OCI-LY7 (cell line): Measurements from ENCODE around the gene P4HTM. TPM values are rescaled to one million over a fixed set of nuclear protein-coding genes. Genes with fewer than 3 reads are reported as not detected.

ENCODE experiments used
- BruUV-seq: library from RNA; stranded (reverse); fragments of 400-500 nt; replicated peaks from 2 replicates; lab custom pipeline; 2021; lab: Mats Ljungman, UMichigan
- CTCF ChIA-PET: fragments of 300-600 bp; sonication (Branson Sonifier 250); formaldehyde crosslinking; loops from one replicate; lab custom pipeline; 2022; ENCODE audit warnings: antibody characterized with exemption; ENCODE audit not compliant: unreplicated experiment; lab: Charles Lee
- POLR2A ChIA-PET: fragments of 300-600 bp; sonication (Branson Sonifier 250); formaldehyde crosslinking; loops from one replicate; lab custom pipeline; 2022; ENCODE audit warnings: antibody characterized with exemption; lab: Charles Lee
- DNase-seq: peaks from one replicate; pipeline ENCODE4 v3.0.0-alpha.2; 2015; ENCODE audit warnings: low spot score
- H2AFZ ChIP-seq: fragments of 200-600 bp; sonication (generic), shearing (Covaris generic); 2 replicates; pipeline ENCODE4 v1.6.1; 2014; ENCODE audit warnings: mild to moderate bottlenecking, antibody characterized with exemption, low read length, moderate library complexity
- H3K27ac ChIP-seq: fragments of 200-600 bp; sonication (generic); 2 replicates; pipeline ENCODE4 v1.5.1; 2014; ENCODE audit warnings: mixed run types, low read depth, mild to moderate bottlenecking, moderate library complexity, low read length, inconsistent platforms; ENCODE audit not compliant: poor library complexity, severe bottlenecking
- H3K36me3 ChIP-seq: fragments of 200-600 bp; sonication (generic); 2 replicates; pipeline ENCODE4 v1.6.1; 2014; ENCODE audit warnings: mild to moderate bottlenecking, antibody characterized with exemption, low read length, moderate library complexity, mixed read lengths; ENCODE audit not compliant: insufficient read depth
- H3K4me1 ChIP-seq: fragments of 200-600 bp; sonication (generic); 2 replicates; pipeline ENCODE4 v1.5.1; 2014; ENCODE audit warnings: mild to moderate bottlenecking, low read length; ENCODE audit not compliant: insufficient read depth, poor library complexity, severe bottlenecking
- H3K4me2 ChIP-seq: fragments of 200-600 bp; sonication (generic); 2 replicates; pipeline ENCODE4 v1.6.1; 2014; ENCODE audit warnings: mild to moderate bottlenecking, low read length
- H3K4me3 ChIP-seq: fragments of 200-600 bp; sonication (generic); 2 replicates; pipeline ENCODE4 v1.5.1; 2014; ENCODE audit warnings: mild to moderate bottlenecking, low read depth, low read length; ENCODE audit not compliant: poor library complexity, severe bottlenecking
- H3K79me2 ChIP-seq: fragments of 200-600 bp; sonication (generic); 2 replicates; pipeline ENCODE4 v1.6.1; 2016; ENCODE audit warnings: low read depth, mild to moderate bottlenecking, low read length, moderate library complexity, mixed read lengths; ENCODE audit not compliant: insufficient read depth
- H3K9me2 ChIP-seq: fragments of 200-600 bp; sonication (generic); 2 replicates; pipeline ENCODE4 v1.6.1; 2016; ENCODE audit warnings: mild to moderate bottlenecking, low read length, mixed read lengths; ENCODE audit not compliant: insufficient read depth
- H3K9me3 ChIP-seq: fragments of 200-600 bp; sonication (generic); 2 replicates; pipeline ENCODE4 v1.6.1; 2014; ENCODE audit warnings: mild to moderate bottlenecking, mixed run types, low read length, mixed read lengths
- H4K20me1 ChIP-seq: fragments of 200-600 bp; sonication (generic); 2 replicates; pipeline ENCODE4 v1.6.1; 2014; ENCODE audit warnings: mild to moderate bottlenecking, antibody characterized with exemption, low read length, moderate library complexity, mixed read lengths; ENCODE audit not compliant: insufficient read depth
- EZH2phosphoT487 ChIP-seq: fragments of 200-600 bp; sonication (generic); IDR thresholded peaks from 2 replicates; pipeline ENCODE4 v1.6.1; 2018; ENCODE audit warnings: low read depth, borderline replicate concordance, mild to moderate bottlenecking, mixed run types, antibody characterized with exemption, low read length, moderate library complexity, mixed read lengths
- intact Hi-C: fragments of 100-400 bp; cut with micrococcal nuclease; formaldehyde crosslinking; loops from one replicate; pipeline ENCODE4 v1.10.0; 2022; ENCODE audit not compliant: unreplicated experiment
- total RNA-seq, 2 experiments: library from RNA; depleted of rRNA in 1 of 2; stranded (reverse); fragments of >200 nt in 1 of 2; shearing (Covaris generic) in 1 of 2; gene quantifications; 2 replicates each; pipeline ENCODE4 v1.2.3, GENCODE V29; 2014 to 2022
- TF ChIP-seq, protein P1 (sequence below): fragments of 200-600 bp; sonication (generic); conservative IDR thresholded peaks from 2 replicates; pipeline ENCODE4 v1.5.1; 2014; ENCODE audit warnings: mild to moderate bottlenecking, antibody characterized with exemption, low read length, moderate library complexity, mixed read lengths

The P4HTM gene
- total RNA-seq, 2 experiments from 2014 or later: 36.9 to 45.3 TPM

DNA sequence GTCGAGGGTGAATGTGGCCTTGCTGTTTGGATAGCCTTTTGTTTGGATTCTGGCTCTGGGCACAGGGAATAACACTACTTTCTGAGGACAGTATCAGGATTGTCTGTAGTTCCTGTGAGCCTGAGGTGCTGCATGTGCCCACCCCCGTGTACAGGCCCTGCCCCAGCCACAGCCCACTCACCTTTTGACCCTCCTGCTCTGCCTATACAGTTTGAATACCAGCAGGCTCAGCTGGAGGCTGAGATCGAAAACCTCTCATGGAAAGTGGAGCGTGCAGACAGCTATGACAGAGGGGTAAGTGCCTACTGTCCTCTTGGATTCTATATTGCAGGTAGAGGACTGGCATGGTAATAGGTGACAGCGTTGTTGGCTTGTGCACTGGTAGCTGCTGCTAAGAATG is 7.4 kb upstream of the P4HTM start:
- no peak for TF ChIP-seq EZH2phosphoT487
- TF ChIP-seq, protein P1, sequence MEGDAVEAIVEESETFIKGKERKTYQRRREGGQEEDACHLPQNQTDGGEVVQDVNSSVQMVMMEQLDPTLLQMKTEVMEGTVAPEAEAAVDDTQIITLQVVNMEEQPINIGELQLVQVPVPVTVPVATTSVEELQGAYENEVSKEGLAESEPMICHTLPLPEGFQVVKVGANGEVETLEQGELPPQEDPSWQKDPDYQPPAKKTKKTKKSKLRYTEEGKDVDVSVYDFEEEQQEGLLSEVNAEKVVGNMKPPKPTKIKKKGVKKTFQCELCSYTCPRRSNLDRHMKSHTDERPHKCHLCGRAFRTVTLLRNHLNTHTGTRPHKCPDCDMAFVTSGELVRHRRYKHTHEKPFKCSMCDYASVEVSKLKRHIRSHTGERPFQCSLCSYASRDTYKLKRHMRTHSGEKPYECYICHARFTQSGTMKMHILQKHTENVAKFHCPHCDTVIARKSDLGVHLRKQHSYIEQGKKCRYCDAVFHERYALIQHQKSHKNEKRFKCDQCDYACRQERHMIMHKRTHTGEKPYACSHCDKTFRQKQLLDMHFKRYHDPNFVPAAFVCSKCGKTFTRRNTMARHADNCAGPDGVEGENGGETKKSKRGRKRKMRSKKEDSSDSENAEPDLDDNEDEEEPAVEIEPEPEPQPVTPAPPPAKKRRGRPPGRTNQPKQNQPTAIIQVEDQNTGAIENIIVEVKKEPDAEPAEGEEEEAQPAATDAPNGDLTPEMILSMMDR: no peak
- Histone ChIP-seq H3K4me1 (no peaks in the 10 kb centered on the region), H2AFZ (no peak overlapping the region), H4K20me1 (no peaks in the 10 kb centered on the region), H3K9me2 (no peaks in the 10 kb centered on the region), H3K9me3 (no peaks in the 10 kb centered on the region), H3K79me2 (no peaks in the 10 kb centered on the region), H3K4me2 (no peak overlapping the region), H3K4me3 (no peak overlapping the region), H3K27ac (no peak overlapping the region), H3K36me3 (peaks cover 79% of the 10 kb centered on the region)
- intact Hi-C loops: no loop called here
- BruUV-seq: no TSS peak
- POLR2A ChIA-PET: interaction anchor here (1.1 kb wide), 1 partner anchor 10 kb away, joined by 4 read pairs; no protein-coding TSS in a partner anchor
- CTCF ChIA-PET: no interaction called here
- no peak for DNase-seq

DNA sequence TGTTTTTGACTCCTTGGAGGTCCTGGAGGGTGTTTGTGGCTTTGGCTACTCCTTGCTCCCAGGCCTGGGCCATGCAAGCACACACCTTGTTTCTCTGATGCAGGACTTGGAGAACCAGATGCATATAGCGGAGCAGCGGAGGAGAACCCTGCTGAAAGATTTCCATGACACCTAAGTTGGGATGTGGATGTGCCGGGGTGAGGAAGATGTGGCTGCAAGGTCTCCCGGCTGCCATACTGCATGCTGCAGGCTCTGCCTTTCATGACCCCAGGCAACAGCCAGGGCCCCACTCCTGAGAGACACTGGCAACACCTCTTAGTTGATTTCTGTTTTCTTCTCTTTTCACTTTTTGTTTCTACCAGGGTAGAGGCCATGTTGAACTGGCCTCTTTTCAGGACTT is 6.9 kb upstream of the P4HTM start:
- DNase-seq: no peak
- Histone ChIP-seq H4K20me1 (no peaks in the 10 kb centered on the region), H2AFZ (no peak overlapping the region), H3K4me1 (no peaks in the 10 kb centered on the region), H3K36me3 (peaks cover 75% of the 10 kb centered on the region), H3K4me2 (no peak overlapping the region), H3K9me3 (no peaks in the 10 kb centered on the region), H3K79me2 (no peaks in the 10 kb centered on the region), H3K4me3 (no peak overlapping the region), H3K9me2 (no peaks in the 10 kb centered on the region), H3K27ac (no peak overlapping the region)
- intact Hi-C loops: no loop called here
- TF ChIP-seq, protein P1: no peak
- TF ChIP-seq EZH2phosphoT487: no peak
- BruUV-seq: no TSS peak
- CTCF ChIA-PET: no interaction called here
- POLR2A ChIA-PET: no interaction called here

DNA sequence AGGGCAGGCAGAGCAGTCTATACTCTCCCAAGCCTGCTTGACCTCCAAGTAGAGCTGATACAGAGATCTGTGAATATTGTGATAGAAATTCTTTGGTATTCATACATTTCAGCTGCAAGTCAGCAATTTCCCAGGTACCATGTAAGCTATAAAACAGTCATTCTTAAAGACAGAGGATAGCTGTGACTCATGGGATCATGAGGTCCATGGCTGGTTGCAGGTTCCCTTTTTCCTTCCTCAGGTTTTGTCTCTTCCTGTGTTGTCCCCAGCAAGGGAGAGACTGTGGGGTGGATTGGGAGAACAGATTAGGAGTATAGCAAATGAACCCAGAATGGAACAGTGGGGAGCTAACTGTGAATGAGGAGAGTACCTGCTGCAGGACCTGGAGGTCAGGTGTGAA is 5.4 kb upstream of the P4HTM start:
- Histone ChIP-seq H3K36me3 (peaks cover 62% of the 10 kb centered on the region), H3K9me3 (no peaks in the 10 kb centered on the region), H3K27ac (no peak overlapping the region), H2AFZ (no peak overlapping the region), H3K4me1 (peaks cover 9% of the 10 kb centered on the region), H4K20me1 (no peaks in the 10 kb centered on the region), H3K9me2 (no peaks in the 10 kb centered on the region), H3K4me2 (no peak overlapping the region), H3K79me2 (no peaks in the 10 kb centered on the region; the same call in 1 of the 2 replicates), H3K4me3 (no peak overlapping the region)
- POLR2A ChIA-PET: interaction anchor here (0.7 kb wide), 1 partner anchor 24 kb away, joined by 3 read pairs; no protein-coding TSS in a partner anchor
- no peak for TF ChIP-seq EZH2phosphoT487
- TF ChIP-seq, protein P1: no peak
- intact Hi-C loops: no loop called here
- no peak for DNase-seq
- no TSS peak for BruUV-seq
- CTCF ChIA-PET: no interaction called here
